K562 treated with DMSO at 1 percent for 12 hours (cell line): ENCODE measurements around the gene MS4A6A. TPM values are rescaled to one million over a fixed set of nuclear protein-coding genes. Genes with fewer than 3 reads are reported as not detected.

ENCODE experiments used
- total RNA-seq: library from RNA; unstranded; fragments of 300-600 nt; gene quantifications from 2 replicates; pipeline ENCODE4 v1.2.3, GENCODE V29; 2022; ENCODE audit not compliant: insufficient read depth

MS4A6A gene, protein sequence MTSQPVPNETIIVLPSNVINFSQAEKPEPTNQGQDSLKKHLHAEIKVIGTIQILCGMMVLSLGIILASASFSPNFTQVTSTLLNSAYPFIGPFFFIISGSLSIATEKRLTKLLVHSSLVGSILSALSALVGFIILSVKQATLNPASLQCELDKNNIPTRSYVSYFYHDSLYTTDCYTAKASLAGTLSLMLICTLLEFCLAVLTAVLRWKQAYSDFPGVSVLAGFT
- total RNA-seq, result not detected in 2 replicates

GRCh38 chr11:60182541-60183330 lies at the start of gene MS4A6A:
TSS of gene MS4A6A (minus strand) at chr11:60183083. CDS start at chr11:60181727, 1,356 bp downstream.

Other genes starting within 250 kb of the MS4A6A start
- gene OOSP1, start 244.7 kb downstream of the MS4A6A start, total RNA-seq, result 1.6 TPM in 1 of 2 replicates, not detected in the other
- gene OOSP4A, start 219.1 kb downstream of the MS4A6A start, total RNA-seq, result not detected in 2 replicates
- gene OOSP4B, start 165.9 kb downstream of the MS4A6A start, total RNA-seq, result not detected in 2 replicates
- gene OOSP2, start 142.7 kb downstream of the MS4A6A start, total RNA-seq, result not detected in 2 replicates
- gene MS4A3, start 126.4 kb downstream of the MS4A6A start, total RNA-seq, result 33.6 and 56.8 TPM in 2 replicates
- 1.2 TPM in 1 of 2 replicates, not detected in the other for gene MS4A2, start 94.4 kb downstream of the MS4A6A start, total RNA-seq
- gene MS4A4E, start 60.1 kb upstream of the MS4A6A start, total RNA-seq, result 0.72 TPM in 1 of 2 replicates, not detected in the other
- gene MS4A4A, start 97.6 kb upstream of the MS4A6A start, total RNA-seq, result 1.9 TPM in 1 of 2 replicates, not detected in the other
- not detected in 2 replicates for gene MS4A6E, start 144.2 kb upstream of the MS4A6A start, total RNA-seq
- gene MS4A7, start 195.4 kb upstream of the MS4A6A start, total RNA-seq, result not detected in 2 replicates
- gene MS4A14, start 213.4 kb upstream of the MS4A6A start, total RNA-seq, result not detected in 2 replicates
- gene MS4A5, start 246.5 kb upstream of the MS4A6A start, total RNA-seq, result not detected in 2 replicates